Measurements from ENCODE around the gene HECTD4.

GRCh38 chr12:112121780-112122565 is 260.3 kb downstream of the HECTD4 start:
- TF ChIP-seq, protein P1, sequence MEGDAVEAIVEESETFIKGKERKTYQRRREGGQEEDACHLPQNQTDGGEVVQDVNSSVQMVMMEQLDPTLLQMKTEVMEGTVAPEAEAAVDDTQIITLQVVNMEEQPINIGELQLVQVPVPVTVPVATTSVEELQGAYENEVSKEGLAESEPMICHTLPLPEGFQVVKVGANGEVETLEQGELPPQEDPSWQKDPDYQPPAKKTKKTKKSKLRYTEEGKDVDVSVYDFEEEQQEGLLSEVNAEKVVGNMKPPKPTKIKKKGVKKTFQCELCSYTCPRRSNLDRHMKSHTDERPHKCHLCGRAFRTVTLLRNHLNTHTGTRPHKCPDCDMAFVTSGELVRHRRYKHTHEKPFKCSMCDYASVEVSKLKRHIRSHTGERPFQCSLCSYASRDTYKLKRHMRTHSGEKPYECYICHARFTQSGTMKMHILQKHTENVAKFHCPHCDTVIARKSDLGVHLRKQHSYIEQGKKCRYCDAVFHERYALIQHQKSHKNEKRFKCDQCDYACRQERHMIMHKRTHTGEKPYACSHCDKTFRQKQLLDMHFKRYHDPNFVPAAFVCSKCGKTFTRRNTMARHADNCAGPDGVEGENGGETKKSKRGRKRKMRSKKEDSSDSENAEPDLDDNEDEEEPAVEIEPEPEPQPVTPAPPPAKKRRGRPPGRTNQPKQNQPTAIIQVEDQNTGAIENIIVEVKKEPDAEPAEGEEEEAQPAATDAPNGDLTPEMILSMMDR (IDR thresholded peaks at IDR 0.05) = no peak
- no peak for TF ChIP-seq POLR2A (IDR thresholded peaks at IDR 0.05)
